Measurements from ENCODE around the gene PDE8A.
A peak's percentile ranks its signal among the peaks of the same experiment; 100 is the strongest.
"Not testable (repeated sequence)": the region's sequence is repeated elsewhere in the genome, so short reads cannot be mapped to it uniquely, and the experiment has no call there.

The PDE8A gene

GRCh38 chr15:85011724-85012123 is 30.1 kb downstream of the PDE8A start:
- DNase-seq, result not testable (repeated sequence)

GRCh38 chr15:85013785-85014184 is 32.1 kb downstream of the PDE8A start:
- no peak for DNase-seq

GRCh38 chr15:85014932-85015331 is 33.3 kb downstream of the PDE8A start:
- DNase-seq, result no peak

- DNase-seq, result no peak
Measured at GRCh38 chr15:85016275-85016674, 34.6 kb downstream of the PDE8A start.

- no peak for DNase-seq
Measured at GRCh38 chr15:85019815-85020590, 38.3 kb downstream of the PDE8A start.

GRCh38 chr15:85021409-85021808 is 39.8 kb downstream of the PDE8A start:
- no peak for DNase-seq

- no peak for DNase-seq
Measured at GRCh38 chr15:85022860-85023403, 41.3 kb downstream of the PDE8A start.

- no peak for DNase-seq
Measured at GRCh38 chr15:85024003-85024402, 42.3 kb downstream of the PDE8A start.

- no peak for DNase-seq
Measured at GRCh38 chr15:85024509-85025336, 43.1 kb downstream of the PDE8A start.

GRCh38 chr15:85025516-85026251 is 44.0 kb downstream of the PDE8A start:
- DNase-seq, result no peak

GRCh38 chr15:85026304-85027032 is 44.8 kb downstream of the PDE8A start:
- DNase-seq, result no peak

- no peak for DNase-seq
Measured at GRCh38 chr15:85027033-85027380, 45.4 kb downstream of the PDE8A start.

- no peak for DNase-seq
Measured at GRCh38 chr15:85027421-85027820, 45.8 kb downstream of the PDE8A start.

- DNase-seq, result peak; percentile 65
Measured at GRCh38 chr15:85028416-85028815, 46.8 kb downstream of the PDE8A start.

- DNase-seq, result no peak
Measured at GRCh38 chr15:85029221-85029620, 47.6 kb downstream of the PDE8A start.

- DNase-seq, result no peak
Measured at GRCh38 chr15:85030301-85030929, 48.8 kb downstream of the PDE8A start.

- DNase-seq, result no peak
Measured at GRCh38 chr15:85031086-85031943, 49.7 kb downstream of the PDE8A start.

GRCh38 chr15:85031944-85032558 is 50.4 kb downstream of the PDE8A start:
- DNase-seq, result no peak

- no peak for DNase-seq
Measured at GRCh38 chr15:85033148-85033547, 51.5 kb downstream of the PDE8A start.

GRCh38 chr15:85034276-85034675 is 52.6 kb downstream of the PDE8A start:
- no peak for DNase-seq

GRCh38 chr15:85035980-85036379 is 54.3 kb downstream of the PDE8A start:
- no peak for DNase-seq

Measured in NCI-H524 treated with DMSO at 0.1 percent for 48 hours (cell line).